H1 (cell line): ENCODE results near the gene ZNF652.

Source experiments
- CTCF ChIP-seq, 3 experiments: IDR thresholded peaks; 1 replicate in 2 of 3; 2 replicates in 1 of 3; pipeline versions ENCODE4 v1.5.1 to v1.6.1; 2011; ENCODE audit warnings: low read length in 3 of 3, mild to moderate bottlenecking in 3 of 3, inconsistent platforms in 2 of 3, low read depth in 1 of 3, moderate library complexity in 1 of 3; ENCODE audit not compliant: insufficient read depth in 1 of 3; ENCODE audit errors: control extremely low read depth in 1 of 3
- EZH2 ChIP-seq: fragments of 200-600 bp; sonication (generic); IDR thresholded peaks from 2 replicates; pipeline ENCODE4 v1.7.1; 2012; ENCODE audit warnings: low read depth, mild to moderate bottlenecking, moderate library complexity, low read length, inconsistent platforms; ENCODE audit not compliant: severe bottlenecking
- MAX ChIP-seq: IDR thresholded peaks from 2 replicates; pipeline ENCODE4 v1.6.1; 2012; ENCODE audit warnings: inconsistent platforms
- TAF1 ChIP-seq: IDR thresholded peaks from 2 replicates; pipeline ENCODE4 v1.6.1; 2011; ENCODE audit warnings: mild to moderate bottlenecking, low read depth, low read length

GRCh38 chr17:49337884-49338283 is 24.2 kb downstream of the ZNF652 start:
- TF ChIP-seq EZH2: no peak
- TF ChIP-seq MAX: no peak
- TF ChIP-seq TAF1: no peak
- no peak for TF ChIP-seq CTCF (IDR thresholded peaks at IDR 0.05; ENCODE audit: control extremely low read depth in 1 of 3, insufficient read depth in 1 of 3, low read depth in 1 of 3, low read length in 3 of 3)
